Esophagus muscularis mucosa (tissue), 3 donors: Measurements from ENCODE around the gene FMR1NB.

Source experiments
- CTCF ChIP-seq, 3 experiments: fragments of 200-600 bp in 2 of 3; fragments of 450-650 bp in 1 of 3; sonication (generic) in 2 of 3; IDR thresholded peaks; one replicate each; pipeline ENCODE4 v1.5.1; 2017 to 2019; ENCODE audit warnings: antibody characterized with exemption in 3 of 3, mild to moderate bottlenecking in 2 of 3, moderate library complexity in 1 of 3
- POLR2AphosphoS5 ChIP-seq, 2 donors: sonication (generic); formaldehyde crosslinking; IDR thresholded peaks; one replicate each; pipeline ENCODE4 v1.6.1; 2017; ENCODE audit warnings: antibody characterized with exemption in 2 of 2

GRCh38 chrX:147962476-147962875, 18.7 kb upstream of the FMR1NB start:
- TF ChIP-seq POLR2AphosphoS5 (IDR thresholded peaks at IDR 0.05), result no peak
- no peak for TF ChIP-seq CTCF (IDR thresholded peaks at IDR 0.05)
